Transverse colon (tissue), 4 donors: ENCODE results near the gene COL23A1. TPM values are rescaled to one million over a fixed set of nuclear protein-coding genes. Genes with fewer than 3 reads are reported as not detected.

Experiments used
- DNase-seq: peaks from one replicate; pipeline ENCODE4 v3.0.0-alpha.2; 2019
- H3K27ac ChIP-seq, 4 donors: fragments of 200-600 bp; sonication (generic); 2 replicates each; pipeline ENCODE4 v1.5.1; 2016 to 2018; ENCODE audit warnings: inconsistent platforms in 4 of 4
- H3K27me3 ChIP-seq: fragments of 200-600 bp; sonication (generic); 2 replicates; pipeline ENCODE4 v1.5.1; 2017; ENCODE audit warnings: inconsistent platforms
- H3K36me3 ChIP-seq, 4 donors: fragments of 200-600 bp; sonication (generic); 2 replicates each; pipeline ENCODE4 v1.5.1; 2017 to 2019; ENCODE audit warnings: inconsistent platforms in 4 of 4
- H3K4me1 ChIP-seq, 4 donors: fragments of 200-600 bp; sonication (generic); 2 replicates each; pipeline ENCODE4 v1.5.1; 2017 to 2020; ENCODE audit warnings: inconsistent platforms in 4 of 4
- H3K4me3 ChIP-seq, 4 donors: fragments of 200-600 bp; sonication (generic); 1 replicate in 1 of 4; 2 replicates in 3 of 4; pipeline versions ENCODE4 v1.5.1 to v1.6.1; 2017 to 2019; ENCODE audit warnings: inconsistent platforms in 4 of 4
- H3K9me3 ChIP-seq, 2 donors: fragments of 200-600 bp; sonication (generic); 2 replicates each; pipeline ENCODE4 v1.5.1; 2017 to 2019; ENCODE audit warnings: inconsistent platforms in 2 of 2
- CTCF ChIP-seq, 5 experiments: fragments of 200-600 bp in 3 of 5; fragments of 450-650 bp in 2 of 5; sonication (generic) in 3 of 5; IDR thresholded peaks; 1 replicate in 2 of 5; 2 replicates in 3 of 5; pipeline ENCODE4 v1.5.1; 2016 to 2017; ENCODE audit warnings: antibody characterized with exemption in 5 of 5, inconsistent platforms in 3 of 5, mild to moderate bottlenecking in 2 of 5, moderate library complexity in 1 of 5
- EP300 ChIP-seq: sonication (generic); formaldehyde crosslinking; IDR thresholded peaks from one replicate; pipeline ENCODE4 v1.6.1; 2017; ENCODE audit warnings: antibody characterized with exemption, low read depth
- POLR2A ChIP-seq: fragments of 450-650 bp; IDR thresholded peaks from one replicate; pipeline ENCODE4 v1.6.1; 2016; ENCODE audit warnings: antibody characterized with exemption, mild to moderate bottlenecking, moderate library complexity
- POLR2AphosphoS5 ChIP-seq, 3 donors: sonication (generic); formaldehyde crosslinking; IDR thresholded peaks; one replicate each; pipeline ENCODE4 v1.6.1; 2016; ENCODE audit warnings: antibody characterized with exemption in 3 of 3
- WGBS, 2 donors: methylation state at CpG; one replicate each; pipeline ENCODE4 v1.1.5; 2018; ENCODE audit warnings: low coverage in 1 of 2; 5-methylcytosine and 5-hydroxymethylcytosine counted together
- in situ Hi-C, 4 donors: fragments of 200-750 bp; cut with MboI; loops; one replicate each; pipeline versions ENCODE4 v1.15.0 to v1.15.1; 2017; ENCODE audit warnings: low sequenced_read_pairs in 3 of 4, low pct_ligation_motif_present in 1 of 4, low pct_unique_long_range_greater_than_20kb in 1 of 4
- intact Hi-C: fragments of 100-400 bp; cut with DNase I; formaldehyde crosslinking; loops from one replicate; pipeline ENCODE4 v1.15.1; 2023; ENCODE audit warnings: low total_unique reads
- total RNA-seq, 4 donors: library from RNA; depleted of rRNA; stranded (reverse); fragments of >200 nt; gene quantifications; one replicate each; pipeline ENCODE4 v1.1.0, GENCODE V29; 2016

The COL23A1 gene
- total RNA-seq, 4 donors from 2014 or later = 0.14 to 2.2 (median 1.4) TPM; not detected in 1

- DNase-seq = no peak
- intact Hi-C loops = no loop called here
- Histone ChIP-seq H3K36me3 (peaks cover 0 to 20% (median 2%) of the 10 kb centered on the region in 4 donors), H3K9me3 (peaks cover 16 to 17% of the 10 kb centered on the region in 2 donors), H3K4me3 (no peak overlapping the region), H3K4me1 (peaks cover 0 to 9% (median 6%) of the 10 kb centered on the region in 4 donors), H3K27ac (no peak overlapping the region), H3K27me3 (peaks cover 15% of the 10 kb centered on the region)
- TF ChIP-seq CTCF (IDR thresholded peaks at IDR 0.05) (no peak), EP300 (no peak), POLR2A (no peak), POLR2AphosphoS5 (IDR thresholded peaks at IDR 0.05) (no peak)
- in situ Hi-C loops = no loop called here
Measured at GRCh38 chr5:178595150-178595549, 5.0 kb upstream of the COL23A1 start.

DNA sequence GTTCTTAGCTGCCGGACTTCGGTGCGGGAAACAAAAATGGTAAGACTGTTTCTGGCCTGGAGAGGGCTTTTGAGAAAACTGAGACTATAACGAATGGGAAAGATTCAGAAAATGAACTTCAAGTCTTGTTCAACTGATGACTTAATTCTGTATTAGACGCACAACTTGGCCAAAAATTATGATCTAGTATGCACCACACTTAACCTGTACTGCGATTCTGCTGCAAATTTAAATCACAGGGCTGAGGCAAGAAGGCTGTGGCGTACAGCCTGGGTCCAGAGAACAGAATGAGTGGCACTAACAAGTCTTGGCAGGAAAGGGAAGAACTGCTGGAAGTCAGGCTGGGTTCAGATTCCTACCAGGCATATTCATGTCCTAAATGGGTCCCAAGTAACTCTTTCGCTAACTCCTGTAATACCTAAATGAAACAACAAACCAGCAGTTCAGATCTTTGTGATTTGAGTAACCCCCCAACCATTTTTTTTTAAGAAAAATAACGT is 781 bp upstream of the COL23A1 start:
- DNase-seq = no peak
- Histone ChIP-seq H3K4me3 (peak overlapping the region in 2 of 4 donors; percentile 25 to 61), H3K27me3 (peaks cover 52% of the 10 kb centered on the region), H3K4me1 (peaks cover 0 to 16% (median 12%) of the 10 kb centered on the region in 4 donors), H3K27ac (no peak overlapping the region), H3K36me3 (peaks cover 0 to 8% (median 2%) of the 10 kb centered on the region in 4 donors), H3K9me3 (peaks cover 12 to 15% of the 10 kb centered on the region in 2 donors)
- 30 to 34% methylated on average over 9 of the region's 9 CpGs for WGBS, 2 donors
- intact Hi-C loops (loop anchor here (5.0 kb wide), 1 partner anchor 309 kb away; no protein-coding TSS in a partner anchor), in situ Hi-C loops (no loop called here)
- no peak for TF ChIP-seq EP300
- no peak for TF ChIP-seq POLR2AphosphoS5 (IDR thresholded peaks at IDR 0.05)
- TF ChIP-seq CTCF (IDR thresholded peaks at IDR 0.05) = no peak
- TF ChIP-seq POLR2A = no peak

- WGBS, 2 donors = 36 to 52% methylated on average over 5 to 33 of the region's 91 CpGs
- Histone ChIP-seq H3K4me1 (peaks cover 0 to 16% (median 12%) of the 10 kb centered on the region in 4 donors), H3K4me3 (peak overlapping the region in 3 of 4 donors; percentile 25 to 61 (median 45)), H3K27me3 (peaks cover 52% of the 10 kb centered on the region), H3K36me3 (no peaks in the 10 kb centered on the region), H3K27ac (peak overlapping the region in 1 of 4 donors; percentile 22), H3K9me3 (no peaks in the 10 kb centered on the region)
- no peak for TF ChIP-seq EP300
- TF ChIP-seq CTCF (IDR thresholded peaks at IDR 0.05) = no peak
- no peak for TF ChIP-seq POLR2AphosphoS5 (IDR thresholded peaks at IDR 0.05)
- TF ChIP-seq POLR2A = no peak
- no peak for DNase-seq
- intact Hi-C loops (loop anchor here (5.0 kb wide), 1 partner anchor 307 kb away; no protein-coding TSS in a partner anchor), in situ Hi-C loops (no loop called here)
Measured at GRCh38 chr5:178589180-178590140, 733 bp downstream of the COL23A1 start.

GRCh38 chr5:178588769-178589168 is 1.4 kb downstream of the COL23A1 start:
- TF ChIP-seq POLR2A = no peak
- no peak for TF ChIP-seq EP300
- TF ChIP-seq CTCF (IDR thresholded peaks at IDR 0.05) = no peak
- TF ChIP-seq POLR2AphosphoS5 (IDR thresholded peaks at IDR 0.05) = no peak
- DNase-seq = no peak
- peaks cover 52% of the 10 kb centered on the region for H3K27me3 ChIP-seq
- WGBS, 2 donors = 74 to 80% methylated on average over 1 to 8 of the region's 8 CpGs
- H3K36me3 ChIP-seq = no peaks in the 10 kb centered on the region
- no peak overlapping the region for H3K27ac ChIP-seq
- intact Hi-C loops (no loop called here), in situ Hi-C loops (no loop called here)
- H3K4me3 ChIP-seq = no peak overlapping the region
- H3K9me3 ChIP-seq = no peaks in the 10 kb centered on the region
- peaks cover 0 to 16% (median 12%) of the 10 kb centered on the region in 4 donors for H3K4me1 ChIP-seq
